H1 (cell line): ENCODE results near the gene PASD1. TPM values are rescaled to one million over a fixed set of nuclear protein-coding genes. Genes with fewer than 3 reads are reported as not detected.

Experiments
- CTCF ChIA-PET: fragments of 300-600 bp; sonication (Branson Sonifier 250); formaldehyde crosslinking; loops from one replicate; lab custom pipeline; 2021; ENCODE audit not compliant: partially characterized antibody; lab: Charles Lee
- POLR2A ChIA-PET: fragments of 300-600 bp; sonication (Branson Sonifier 250); formaldehyde crosslinking; loops from one replicate; lab custom pipeline; 2021; ENCODE audit warnings: inconsistent platforms; ENCODE audit not compliant: partially characterized antibody; lab: Charles Lee
- DNase-seq, 2 experiments: peaks; one replicate each; pipeline versions ENCODE4 v3.0.0 to v3.0.0-alpha.2; 2010 to 2022; ENCODE audit warnings: low spot score in 2 of 2, low read depth in 1 of 2, mixed read lengths in 1 of 2
- FAIRE-seq: peaks from 2 replicates; lab custom pipeline; 2011; peaks lifted over from hg19 to GRCh38; lab: Jason Lieb, UNC
- H2AFZ ChIP-seq: 2 replicates; pipeline ENCODE4 v1.8.1; 2012; ENCODE audit warnings: low read length, inconsistent platforms
- H2AK5ac ChIP-seq: 2 replicates; pipeline ENCODE4 v1.6.1; 2013; ENCODE audit warnings: low read depth, low read length
- H2BK120ac ChIP-seq: replicated peaks from 2 replicates; pipeline ENCODE3; 2013; ENCODE audit warnings: low read depth, low read length, inconsistent platforms
- H2BK12ac ChIP-seq: 2 replicates; pipeline ENCODE4 v1.6.1; 2013; ENCODE audit warnings: low read depth, low read length
- H2BK15ac ChIP-seq: 2 replicates; pipeline ENCODE4 v1.6.1; 2013; ENCODE audit warnings: low read length
- H2BK20ac ChIP-seq: 2 replicates; pipeline ENCODE4 v1.6.1; 2013; ENCODE audit warnings: low read length
- H2BK5ac ChIP-seq: 2 replicates; pipeline ENCODE4 v1.6.1; 2013; ENCODE audit warnings: low read depth, low read length
- H3K14ac ChIP-seq: 2 replicates; pipeline ENCODE4 v1.6.1; 2013; ENCODE audit warnings: inconsistent platforms; ENCODE audit not compliant: insufficient read length
- H3K18ac ChIP-seq: 2 replicates; pipeline ENCODE4 v1.6.1; 2013; ENCODE audit warnings: low read length; ENCODE audit errors: extremely low read depth
- H3K23ac ChIP-seq: 2 replicates; pipeline ENCODE4 v1.6.1; 2013; ENCODE audit warnings: inconsistent platforms; ENCODE audit not compliant: insufficient read length
- H3K23me2 ChIP-seq: 2 replicates; pipeline ENCODE4 v1.6.1; 2013; ENCODE audit warnings: low read depth, low read length
- H3K27ac ChIP-seq: 2 replicates; pipeline ENCODE4 v1.6.1; 2011; ENCODE audit warnings: low read depth, low read length, inconsistent platforms
- H3K27me3 ChIP-seq, 4 experiments: replicated peaks in 1 of 4; 1 replicate in 1 of 4; 2 replicates in 3 of 4; pipeline versions ENCODE4 v1.6.1 to v1.8.1; 2011 to 2013; ENCODE audit warnings: low read length in 3 of 4, mild to moderate bottlenecking in 3 of 4, inconsistent platforms in 2 of 4, mixed read lengths in 2 of 4, moderate library complexity in 1 of 4; ENCODE audit not compliant: control insufficient read depth in 3 of 4, insufficient read depth in 3 of 4; ENCODE audit errors: extremely low read depth in 1 of 4
- H3K36me3 ChIP-seq, 4 experiments: 2 replicates each; pipeline versions ENCODE4 v1.6.1 to v1.8.1; 2011 to 2013; ENCODE audit warnings: mild to moderate bottlenecking in 4 of 4, low read length in 3 of 4, moderate library complexity in 2 of 4, control low read depth in 1 of 4, inconsistent platforms in 1 of 4; ENCODE audit not compliant: insufficient read depth in 4 of 4, control insufficient read depth in 2 of 4
- H3K4ac ChIP-seq: replicated peaks from 2 replicates; pipeline ENCODE3; 2013; ENCODE audit warnings: low read length, low read depth, mixed read lengths, inconsistent platforms; ENCODE audit not compliant: insufficient read length
- H3K4me1 ChIP-seq, 4 experiments: replicated peaks in 1 of 4; 1 replicate in 1 of 4; 2 replicates in 3 of 4; pipeline versions ENCODE4 v1.6.1 to v1.8.1; 2011 to 2013; ENCODE audit warnings: low read length in 3 of 4, inconsistent platforms in 2 of 4, mixed read lengths in 1 of 4; ENCODE audit not compliant: insufficient read depth in 4 of 4, control insufficient read depth in 3 of 4
- H3K4me2 ChIP-seq, 2 experiments: 2 replicates each; pipeline versions ENCODE4 v1.6.1 to v1.8.1; 2011 to 2013; ENCODE audit warnings: low read depth in 2 of 2, low read length in 2 of 2, control low read depth in 1 of 2, inconsistent platforms in 1 of 2, mild to moderate bottlenecking in 1 of 2; ENCODE audit not compliant: insufficient read depth in 1 of 2
- H3K4me3 ChIP-seq, 4 experiments: fragments of 200-600, 300-600 bp in 1 of 4; sonication (generic), shearing (Covaris generic), sonication (Bioruptor Twin) in 1 of 4; 2 replicates each; pipeline versions ENCODE4 v1.5.1 to v1.8.1; 2011 to 2016; ENCODE audit warnings: low read length in 4 of 4, low read depth in 3 of 4, control low read depth in 2 of 4, inconsistent platforms in 2 of 4, mild to moderate bottlenecking in 2 of 4, mixed read lengths in 1 of 4, moderate library complexity in 1 of 4; ENCODE audit not compliant: insufficient read depth in 2 of 4; ENCODE audit errors: extremely low read depth in 1 of 4
- H3K56ac ChIP-seq: replicated peaks from 2 replicates; pipeline ENCODE3; 2013; ENCODE audit warnings: low read depth, mild to moderate bottlenecking, mixed read lengths, low read length, inconsistent platforms; ENCODE audit not compliant: insufficient read length
- H3K79me1 ChIP-seq: 2 replicates; pipeline ENCODE4 v1.6.1; 2013; ENCODE audit warnings: low read depth, low read length, control low read depth
- H3K79me2 ChIP-seq, 2 experiments: 2 replicates each; pipeline versions ENCODE4 v1.6.1 to v1.8.1; 2012 to 2013; ENCODE audit warnings: low read length in 2 of 2, mild to moderate bottlenecking in 2 of 2, inconsistent platforms in 1 of 2; ENCODE audit not compliant: insufficient read depth in 2 of 2, control insufficient read depth in 1 of 2
- H3K9ac ChIP-seq, 4 experiments: replicated peaks in 1 of 4; 1 replicate in 1 of 4; 2 replicates in 3 of 4; pipeline versions ENCODE4 v1.6.1 to v1.8.1; 2011 to 2013; ENCODE audit warnings: low read depth in 3 of 4, low read length in 3 of 4, control low read depth in 2 of 4, mild to moderate bottlenecking in 2 of 4, moderate library complexity in 2 of 4, inconsistent platforms in 1 of 4; ENCODE audit errors: extremely low read depth in 1 of 4
- H3K9me3 ChIP-seq, 2 experiments: 2 replicates each; pipeline versions ENCODE4 v1.6.1 to v1.8.1; 2012 to 2013; ENCODE audit warnings: mild to moderate bottlenecking in 2 of 2, moderate library complexity in 2 of 2, control low read depth in 1 of 2, inconsistent platforms in 1 of 2, low read depth in 1 of 2, low read length in 1 of 2, mixed read lengths in 1 of 2; ENCODE audit not compliant: insufficient read depth in 2 of 2
- H4K20me1 ChIP-seq, 2 experiments: replicated peaks in 1 of 2; 2 replicates each; pipeline versions ENCODE3 to v1.8.1; 2011 to 2013; ENCODE audit warnings: inconsistent platforms in 2 of 2, low read length in 2 of 2, mild to moderate bottlenecking in 1 of 2; ENCODE audit not compliant: insufficient read depth in 2 of 2, control insufficient read depth in 1 of 2
- H4K5ac ChIP-seq: 2 replicates; pipeline ENCODE4 v1.6.1; 2013; ENCODE audit warnings: low read length, low read depth, mixed read lengths, inconsistent platforms; ENCODE audit not compliant: insufficient read length
- H4K8ac ChIP-seq: 2 replicates; pipeline ENCODE4 v1.8.0; 2013; ENCODE audit warnings: mild to moderate bottlenecking, moderate library complexity, low read length, inconsistent platforms; ENCODE audit not compliant: insufficient read depth; ENCODE audit errors: extremely low read depth
- H4K91ac ChIP-seq: replicated peaks from 2 replicates; pipeline ENCODE3; 2013; ENCODE audit warnings: low read length, mixed read lengths, inconsistent platforms; ENCODE audit not compliant: insufficient read length
- EZH2 ChIP-seq: fragments of 200-600 bp; sonication (generic); IDR thresholded peaks from 2 replicates; pipeline ENCODE4 v1.7.1; 2012; ENCODE audit warnings: low read depth, mild to moderate bottlenecking, moderate library complexity, low read length, inconsistent platforms; ENCODE audit not compliant: severe bottlenecking
- GABPA ChIP-seq: IDR thresholded peaks from 2 replicates; pipeline ENCODE4 v1.6.1; 2011; ENCODE audit warnings: mild to moderate bottlenecking, low read length, moderate library complexity, borderline replicate concordance; ENCODE audit not compliant: insufficient read depth
- TAF1 ChIP-seq: IDR thresholded peaks from 2 replicates; pipeline ENCODE4 v1.6.1; 2011; ENCODE audit warnings: mild to moderate bottlenecking, low read depth, low read length
- TCF12 ChIP-seq: IDR thresholded peaks from 2 replicates; pipeline ENCODE4 v1.6.1; 2011; ENCODE audit warnings: low read depth, mild to moderate bottlenecking, low read length
- WGBS, 2 experiments: shearing (Covaris generic) in 1 of 2; methylation state at CpG; one replicate each; pipeline versions ENCODE4 v1.1.6 to v1.1.7; 2013 to 2015; ENCODE audit warnings: low lambda C conversion rate in 2 of 2, mixed read lengths in 2 of 2, inconsistent platforms in 1 of 2, low coverage in 1 of 2, missing lambda C conversion rate in 1 of 2; ENCODE audit not compliant: insufficient replicate concordance in 2 of 2, insufficient coverage in 1 of 2, insufficient read length in 1 of 2; ENCODE audit errors: extremely low coverage in 1 of 2, missing lambda C conversion rate in 1 of 2; 5-methylcytosine and 5-hydroxymethylcytosine counted together
- polyA plus RNA-seq, 7 experiments: library from polyadenylated mRNA; depleted of rRNA in 3 of 7; stranded (reverse) in 5 of 7; unstranded in 2 of 7; fragments of >200 nt in 5 of 7; fragments of 200-250 nt in 2 of 7; gene quantifications; 1 replicate in 5 of 7; 2 replicates in 1 of 7; 4 replicates in 1 of 7; pipeline versions ENCODE4 v1.2.1 to v1.2.3, GENCODE V29; 2011 to 2013; ENCODE audit warnings: missing spikeins in 2 of 7, mixed read lengths in 2 of 7
- total RNA-seq: library from RNA; stranded (reverse); fragmentation: NEBNext Ultra II Directional; extraction: Animal tissue kit (Norgen Biotek cat#: 25700); gene quantifications from 2 replicates; pipeline ENCODE4 v1.2.1, GENCODE V29; 2021

PASD1 gene
- total and polyA plus RNA-seq, 2 of the 8 experiments (the other 6 are each of a cell fraction or from before 2014, with no cell fraction given): 0.03 to 0.09 TPM

DNA sequence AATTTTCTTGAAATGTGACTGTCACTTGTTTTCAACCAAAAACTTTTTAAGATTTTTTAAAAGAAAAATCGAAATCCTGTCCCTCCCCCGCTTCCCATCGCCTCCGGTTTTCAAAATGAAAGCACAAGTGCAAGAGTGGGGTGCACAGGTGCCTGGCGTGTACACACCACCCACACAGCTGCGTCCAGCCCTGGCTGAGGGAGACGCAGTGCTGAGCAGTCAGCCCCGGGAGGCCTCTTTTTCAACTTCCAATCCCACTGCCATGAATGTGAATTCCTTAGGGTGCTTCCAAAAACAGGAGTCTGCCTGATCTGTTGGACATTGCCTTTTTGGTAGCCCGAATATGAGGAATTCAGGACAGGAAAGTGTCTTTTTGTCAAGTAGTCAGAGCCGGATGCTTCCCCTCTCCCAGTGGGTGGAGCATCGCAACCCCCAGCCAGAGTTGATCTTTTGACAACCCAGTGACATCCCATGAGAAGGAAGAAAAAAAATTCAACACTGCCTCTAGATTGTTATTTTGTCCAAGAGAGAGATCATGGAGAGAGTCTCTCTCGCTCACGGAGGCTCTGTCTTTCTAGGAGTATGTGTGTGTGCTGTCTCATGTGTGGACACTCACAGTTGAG lies 140.7 kb downstream of the PASD1 start:
- Histone ChIP-seq H2BK20ac (no peak overlapping the region), H2BK120ac (no peak overlapping the region), H4K8ac (no peak overlapping the region), H3K14ac (no peak overlapping the region), H4K91ac (no peak overlapping the region), H3K4ac (no peak overlapping the region), H3K27ac (no peak overlapping the region), H3K4me2 (no peak overlapping the region), H3K23ac (no peak overlapping the region), H3K56ac (no peak overlapping the region), H3K79me2 (no peaks in the 10 kb centered on the region), H3K79me1 (no peaks in the 10 kb centered on the region), H2BK5ac (no peak overlapping the region), H3K4me3 (no peak overlapping the region), H4K5ac (no peak overlapping the region), H3K27me3 (no peaks in the 10 kb centered on the region), H2AFZ (no peak overlapping the region), H2AK5ac (no peak overlapping the region), H2BK12ac (no peak overlapping the region), H3K9ac (no peak overlapping the region), H4K20me1 (no peaks in the 10 kb centered on the region), H3K9me3 (no peaks in the 10 kb centered on the region), H3K4me1 (no peaks in the 10 kb centered on the region), H3K36me3 (no peaks in the 10 kb centered on the region), H3K23me2 (no peaks in the 10 kb centered on the region), H2BK15ac (no peak overlapping the region), H3K18ac (no peak overlapping the region)
- ChIA-PET CTCF (interaction anchor here (1.8 to 1.9 kb wide), 2 partner anchors 10 to 18 kb away, joined by 7 to 8 read pairs; no protein-coding TSS in a partner anchor), POLR2A (no interaction called here)
- FAIRE-seq (no peak), DNase-seq (no peak)
- TF ChIP-seq TCF12 (no peak), TAF1 (no peak), EZH2 (no peak), GABPA (no peak)
- WGBS, 2 experiments: 75% methylated on average over 6 of the region's 13 CpGs; no CpG with 5 or more reads in 1 of the 2 experiments
